Measurements from ENCODE around the gene WDR64.

The WDR64 gene

GRCh38 chr1:241782396-241782795, 130.3 kb downstream of the WDR64 start:
- Histone ChIP-seq H3K27me3 (ENCODE audit: insufficient read depth, low read length) (no peaks in the 10 kb centered on the region; the same call in 1 of the 2 replicates), H4K20me1 (ENCODE audit: insufficient read depth, low read length) (no peaks in the 10 kb centered on the region), H3K4me1 (ENCODE audit: insufficient read depth, low read length, severe bottlenecking) (no peaks in the 10 kb centered on the region), H3K9me2 (ENCODE audit: low read depth, low read length) (no peaks in the 10 kb centered on the region), H3K36me3 (ENCODE audit: insufficient read depth, low read length) (no peaks in the 10 kb centered on the region), H3K4me2 (ENCODE audit: low read length) (no peak overlapping the region), H3K9ac (ENCODE audit: low read length) (no peak overlapping the region), H3F3A (ENCODE audit: insufficient read depth, low read length) (no peaks in the 10 kb centered on the region), H3K4me3 (ENCODE audit: low read depth, low read length, poor library complexity, severe bottlenecking) (no peak overlapping the region), H3K9me3 (ENCODE audit: low read length) (no peaks in the 10 kb centered on the region), H3K27ac (ENCODE audit: low read depth, low read length, poor library complexity, severe bottlenecking) (no peak overlapping the region), H2AFZ (ENCODE audit: low read length) (no peak overlapping the region), H3K79me2 (ENCODE audit: insufficient read depth, low read length) (no peaks in the 10 kb centered on the region)
- TF ChIP-seq EZH2 (IDR thresholded peaks at IDR 0.05; ENCODE audit: borderline replicate concordance, low read length) (no peak), CTCF (IDR thresholded peaks at IDR 0.05; ENCODE audit: low read length) (no peak)

GRCh38 chr1:241787691-241788090, 135.6 kb downstream of the WDR64 start:
- Histone ChIP-seq H3K4me2 (ENCODE audit: low read length) (no peak overlapping the region), H3K4me3 (ENCODE audit: low read depth, low read length, poor library complexity, severe bottlenecking) (no peak overlapping the region), H2AFZ (ENCODE audit: low read length) (no peak overlapping the region), H3K27ac (ENCODE audit: low read depth, low read length, poor library complexity, severe bottlenecking) (no peak overlapping the region), H3F3A (ENCODE audit: insufficient read depth, low read length) (no peaks in the 10 kb centered on the region), H3K9ac (ENCODE audit: low read length) (no peak overlapping the region), H3K4me1 (ENCODE audit: insufficient read depth, low read length, severe bottlenecking) (no peaks in the 10 kb centered on the region), H4K20me1 (ENCODE audit: insufficient read depth, low read length) (no peaks in the 10 kb centered on the region), H3K36me3 (ENCODE audit: insufficient read depth, low read length) (no peaks in the 10 kb centered on the region), H3K79me2 (ENCODE audit: insufficient read depth, low read length) (no peaks in the 10 kb centered on the region), H3K9me2 (ENCODE audit: low read depth, low read length) (no peaks in the 10 kb centered on the region), H3K27me3 (ENCODE audit: insufficient read depth, low read length) (no peaks in the 10 kb centered on the region), H3K9me3 (ENCODE audit: low read length) (no peaks in the 10 kb centered on the region)
- TF ChIP-seq CTCF (IDR thresholded peaks at IDR 0.05; ENCODE audit: low read length): no peak
- TF ChIP-seq EZH2 (IDR thresholded peaks at IDR 0.05; ENCODE audit: borderline replicate concordance, low read length): no peak

- no peaks in the 10 kb centered on the region for H3F3A ChIP-seq (ENCODE audit: insufficient read depth, low read length)
- H4K20me1 ChIP-seq (ENCODE audit: insufficient read depth, low read length): no peaks in the 10 kb centered on the region
- H3K9me3 ChIP-seq (ENCODE audit: low read length): no peaks in the 10 kb centered on the region
- no peak overlapping the region for H3K4me2 ChIP-seq (ENCODE audit: low read length)
- H3K9me2 ChIP-seq (ENCODE audit: low read depth, low read length): no peaks in the 10 kb centered on the region
- H3K4me3 ChIP-seq (ENCODE audit: low read depth, low read length, poor library complexity, severe bottlenecking): no peak overlapping the region
- H3K9ac ChIP-seq (ENCODE audit: low read length): no peak overlapping the region
- H2AFZ ChIP-seq (ENCODE audit: low read length): no peak overlapping the region
- no peaks in the 10 kb centered on the region for H3K79me2 ChIP-seq (ENCODE audit: insufficient read depth, low read length)
- H3K27ac ChIP-seq (ENCODE audit: low read depth, low read length, poor library complexity, severe bottlenecking): no peak overlapping the region
- no peaks in the 10 kb centered on the region for H3K27me3 ChIP-seq (ENCODE audit: insufficient read depth, low read length)
- no peaks in the 10 kb centered on the region for H3K4me1 ChIP-seq (ENCODE audit: insufficient read depth, low read length, severe bottlenecking)
- no peaks in the 10 kb centered on the region for H3K36me3 ChIP-seq (ENCODE audit: insufficient read depth, low read length)
- TF ChIP-seq EZH2 (IDR thresholded peaks at IDR 0.05; ENCODE audit: borderline replicate concordance, low read length): no peak
- no peak for TF ChIP-seq CTCF (IDR thresholded peaks at IDR 0.05; ENCODE audit: low read length)
Observed at GRCh38 chr1:241789061-241789460, 137.0 kb downstream of the WDR64 start.
